HepG2 (cell line): Measurements from ENCODE around the gene BPHL. TPM values are rescaled to one million over a fixed set of nuclear protein-coding genes. Genes with fewer than 3 reads are reported as not detected.

Source experiments
- ATAC-seq: fragments of 200-7000 bp; cut with Tn5 transposase; 3 replicates; pipeline ENCODE4 v1.9.1; 2020; ENCODE audit warnings: mild to moderate bottlenecking, moderate library complexity
- BruUV-seq: library from RNA; stranded (reverse); fragments of 400-500 nt; replicated peaks from 2 replicates; lab custom pipeline; 2021; lab: Mats Ljungman, UMichigan
- CTCF ChIA-PET: fragments of 300-600 bp; formaldehyde crosslinking; extraction: SDS; loops from one replicate; lab custom pipeline; 2021; ENCODE audit warnings: low total read pairs, inconsistent platforms, low intra/inter-chr PET ratio; lab: Yijun Ruan, JAX
- POLR2A ChIA-PET: fragments of 350-600 bp; sonication (Branson Sonifier 250); formaldehyde crosslinking; loops from one replicate; lab custom pipeline; 2020; ENCODE audit warnings: antibody characterized with exemption, inconsistent platforms; lab: Yijun Ruan, JAX
- DNase-seq: peaks from one replicate; pipeline ENCODE4 v3.0.0-alpha.2; 2015; ENCODE audit warnings: low spot score
- FAIRE-seq: peaks from 3 replicates; lab custom pipeline; 2011; peaks lifted over from hg19 to GRCh38; lab: Jason Lieb, UNC
- H2AFZ ChIP-seq: one replicate; pipeline ENCODE4 v1.6.1; 2011; ENCODE audit warnings: low read length, inconsistent platforms
- H3K27ac ChIP-seq: fragments of 300-600 bp; 3 replicates; pipeline ENCODE4 v1.8.0; 2011; ENCODE audit warnings: mixed run types, mild to moderate bottlenecking, mixed read lengths, low read length, inconsistent platforms; ENCODE audit not compliant: insufficient read depth; ENCODE audit errors: extremely low read length
- H3K27me3 ChIP-seq, 2 experiments: fragments of 200-600 bp in 1 of 2; 2 replicates in 1 of 2; 3 replicates in 1 of 2; pipeline versions ENCODE4 v1.6.0 to v1.8.0; 2011; ENCODE audit warnings: low read length in 2 of 2, mild to moderate bottlenecking in 2 of 2, moderate library complexity in 2 of 2, inconsistent platforms in 1 of 2; ENCODE audit not compliant: insufficient read depth in 2 of 2, control insufficient read depth in 1 of 2
- H3K36me3 ChIP-seq, 2 experiments: fragments of 200-600 bp in 1 of 2; replicated peaks in 1 of 2; 2 replicates in 1 of 2; 3 replicates in 1 of 2; pipeline versions ENCODE4 v1.5.1 to v1.8.0; 2011; ENCODE audit warnings: low read length in 2 of 2, inconsistent platforms in 1 of 2; ENCODE audit not compliant: insufficient read depth in 2 of 2, control insufficient read depth in 1 of 2
- H3K4me1 ChIP-seq: 2 replicates; pipeline ENCODE4 v1.5.1; 2012; ENCODE audit warnings: low read length, inconsistent platforms; ENCODE audit not compliant: insufficient read depth
- H3K4me2 ChIP-seq: 2 replicates; pipeline ENCODE4 v1.6.0; 2011; ENCODE audit warnings: low read depth, low read length, inconsistent platforms
- H3K4me3 ChIP-seq, 3 experiments: fragments of 200-600 bp in 1 of 3; sonication (generic), shearing (Covaris generic) in 1 of 3; replicated peaks in 1 of 3; 2 replicates each; pipeline ENCODE4 v1.5.1; 2011 to 2016; ENCODE audit warnings: low read length in 3 of 3, inconsistent platforms in 2 of 3, low read depth in 2 of 3, mild to moderate bottlenecking in 2 of 3, control low read depth in 1 of 3, mixed read lengths in 1 of 3; ENCODE audit not compliant: insufficient read depth in 1 of 3
- H3K79me2 ChIP-seq: one replicate; pipeline ENCODE4 v1.6.1; 2011; ENCODE audit warnings: low read length, inconsistent platforms; ENCODE audit not compliant: insufficient read depth
- H3K9ac ChIP-seq: 2 replicates; pipeline ENCODE4 v1.6.0; 2011; ENCODE audit warnings: mild to moderate bottlenecking, low read depth, low read length, inconsistent platforms; ENCODE audit not compliant: insufficient read depth
- H3K9me3 ChIP-seq: 2 replicates; pipeline ENCODE4 v1.5.1; 2012; ENCODE audit warnings: mild to moderate bottlenecking, low read length
- H4K20me1 ChIP-seq: 2 replicates; pipeline ENCODE4 v1.6.0; 2011; ENCODE audit warnings: inconsistent platforms, mild to moderate bottlenecking, low read length, moderate library complexity; ENCODE audit not compliant: insufficient read depth
- AKAP8 ChIP-seq: sonication (generic); formaldehyde crosslinking; IDR thresholded peaks from 2 replicates; pipeline ENCODE4 v1.5.1; 2020; ENCODE audit warnings: mild to moderate bottlenecking, missing genetic modification reagents
- BRD4 ChIP-seq: sonication (generic); formaldehyde crosslinking; IDR thresholded peaks from 2 replicates; pipeline ENCODE4 v1.4.0; 2020; ENCODE audit warnings: missing genetic modification reagents
- GATAD2A ChIP-seq: IDR thresholded peaks from 2 replicates; pipeline ENCODE4 v1.6.1; 2016
- ISX ChIP-seq: sonication (generic); formaldehyde crosslinking; conservative IDR thresholded peaks from 2 replicates; pipeline ENCODE4 v1.5.0; 2020; ENCODE audit warnings: missing genetic modification reagents
- LRRFIP1 ChIP-seq: sonication (generic); formaldehyde crosslinking; conservative IDR thresholded peaks from 2 replicates; pipeline ENCODE4 v1.4.0; 2020; ENCODE audit warnings: missing genetic modification reagents
- MAFK ChIP-seq, 2 experiments: IDR thresholded peaks in 1 of 2; conservative IDR thresholded peaks in 1 of 2; 2 replicates each; pipeline ENCODE4 v1.6.1; 2011; ENCODE audit warnings: improper control_type of control experiment in 2 of 2, low read length in 2 of 2
- MED1 ChIP-seq: sonication (generic); formaldehyde crosslinking; IDR thresholded peaks from 2 replicates; pipeline ENCODE4 v1.4.0; 2020; ENCODE audit warnings: missing genetic modification reagents
- MXD1 ChIP-seq: sonication (generic); formaldehyde crosslinking; IDR thresholded peaks from 2 replicates; pipeline ENCODE4 v1.4.0; 2020; ENCODE audit warnings: mild to moderate bottlenecking, missing genetic modification reagents
- RBM39 ChIP-seq: fragments of 200-400 bp; formaldehyde crosslinking; IDR thresholded peaks from one replicate; pipeline ENCODE4 v1.6.1; 2018; ENCODE audit warnings: antibody characterized with exemption, mild to moderate bottlenecking, low read depth, low read length; ENCODE audit not compliant: poor library complexity, severe bottlenecking
- SMC3 ChIP-seq: IDR thresholded peaks from 2 replicates; pipeline ENCODE4 v1.6.1; 2011; ENCODE audit warnings: low read length, improper control_type of control experiment
- SRSF9 ChIP-seq: fragments of 200-400 bp; formaldehyde crosslinking; IDR thresholded peaks from 2 replicates; pipeline ENCODE4 v1.6.1; 2018; ENCODE audit warnings: borderline replicate concordance, mild to moderate bottlenecking, low read depth, low read length; ENCODE audit not compliant: insufficient read depth, poor library complexity, severe bottlenecking
- ZNF3 ChIP-seq: IDR thresholded peaks from 2 replicates; pipeline ENCODE4 v1.7.0; 2017; ENCODE audit warnings: inconsistent platforms
- ZNF749 ChIP-seq: sonication (generic); formaldehyde crosslinking; IDR thresholded peaks from 2 replicates; pipeline ENCODE4 v1.8.0; 2022; ENCODE audit warnings: mild to moderate bottlenecking, missing genetic modification reagents, moderate library complexity, borderline replicate concordance
- WGBS: methylation state at CpG from one replicate; pipeline ENCODE4 v1.1.6; 2017; ENCODE audit warnings: low lambda C conversion rate; 5-methylcytosine and 5-hydroxymethylcytosine counted together
- in situ Hi-C: cut with HindIII; loops from 2 replicates; pipeline ENCODE4 v1.10.0; 2017; ENCODE audit warnings: low pct_unique_long_range_greater_than_20kb; ENCODE audit not compliant: extremely low pct_ligation_motif_present
- intact Hi-C: fragments of 100-400 bp; cut with micrococcal nuclease; formaldehyde crosslinking; loops from one replicate; pipeline ENCODE4 v1.10.0; 2022; ENCODE audit not compliant: unreplicated experiment
- polyA plus RNA-seq, 8 experiments: library from polyadenylated mRNA; depleted of rRNA in 3 of 8; stranded (reverse) in 7 of 8; unstranded in 1 of 8; fragments of >200 nt; fragmentation: Illumina TruSeq in 4 of 8; extraction: Trizol in 4 of 8; gene quantifications; 2 replicates each; pipeline versions ENCODE4 v1.2.1 to v1.2.3, GENCODE V29; 2011 to 2016; ENCODE audit warnings: low read depth in 4 of 8, missing spikeins in 1 of 8, mixed read lengths in 1 of 8; ENCODE audit not compliant: insufficient read depth in 1 of 8
- total RNA-seq, 5 experiments: library from RNA; depleted of rRNA; stranded (reverse); fragments of >200 nt; fragmentation: Illumina TruSeq; extraction: Trizol; gene quantifications; 2 replicates each; pipeline ENCODE4 v1.2.3, GENCODE V29; 2016; ENCODE audit warnings: low read depth in 1 of 5

BPHL gene
- total and polyA plus RNA-seq, 2 of the 13 experiments (the other 11 are each of a cell fraction or from before 2014, with no cell fraction given): 37.8 to 39.5 TPM

DNA sequence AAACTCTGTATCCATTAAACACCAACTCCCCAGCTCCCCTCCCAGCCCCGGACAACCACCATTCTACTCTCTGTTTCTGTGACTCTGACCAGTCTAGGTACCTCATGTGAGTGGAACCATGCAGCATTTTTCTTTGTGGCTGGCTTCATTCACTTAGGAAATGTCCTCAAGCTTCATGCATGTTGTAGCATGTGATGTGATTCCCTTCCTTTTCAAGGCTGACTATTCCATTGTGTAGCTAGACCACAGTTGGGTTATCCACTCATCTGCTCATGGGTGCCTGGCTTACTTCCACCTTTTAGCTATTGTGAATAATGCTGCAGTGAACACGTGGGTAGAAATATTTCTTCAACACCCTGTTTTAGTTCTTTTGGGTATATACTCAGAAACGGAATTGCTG, 8.8 kb upstream of the BPHL start (continued):
- TF ChIP-seq ISX (CRISPR knock-in tag) (no peak), SMC3 (no peak)

DNA sequence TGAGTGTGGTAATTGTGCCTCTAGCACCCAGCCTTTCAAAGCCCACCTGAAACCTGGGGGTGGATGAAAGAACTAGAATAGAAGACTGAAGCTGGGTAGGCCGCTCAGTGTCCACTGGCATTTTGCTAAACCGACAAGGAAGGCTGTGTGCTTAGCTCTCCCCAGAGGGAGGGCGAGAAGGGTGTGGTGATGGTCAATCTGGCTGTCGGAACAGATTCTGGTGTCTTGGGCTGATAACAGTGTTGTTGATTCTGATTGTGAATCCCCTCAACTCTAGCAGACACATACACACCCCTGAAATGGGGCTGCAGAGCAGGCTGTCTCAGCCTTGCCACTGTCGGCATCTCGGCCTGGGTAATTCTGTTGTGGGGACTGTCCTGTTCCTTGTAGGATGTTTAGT, 4.1 kb upstream of the BPHL start:
- Histone ChIP-seq H3K4me1 (peaks cover 32% of the 10 kb centered on the region), H3K27me3 (no peaks in the 10 kb centered on the region; a peak in 1 of 5 replicates), H3K4me3 (no peak overlapping the region), H3K9me3 (no peaks in the 10 kb centered on the region), H4K20me1 (no peaks in the 10 kb centered on the region), H3K9ac (no peak overlapping the region), H3K79me2 (peaks cover 6% of the 10 kb centered on the region), H2AFZ (no peak overlapping the region), H3K36me3 (peaks cover 9 to 34% of the 10 kb centered on the region in 2 experiments), H3K27ac (no peak overlapping the region), H3K4me2 (no peak overlapping the region)
- BruUV-seq: no TSS peak
- FAIRE-seq: no peak
- ATAC-seq: no peak
- TF ChIP-seq ZNF749 (CRISPR knock-in tag): no peak
- no peak for TF ChIP-seq MXD1 (CRISPR knock-in tag)
- no peak for TF ChIP-seq ZNF3 (CRISPR knock-in tag)
- no peak for TF ChIP-seq SRSF9
- TF ChIP-seq BRD4: no peak
- TF ChIP-seq MAFK (conservative IDR thresholded peaks at IDR 0.05 in 1 of 2, IDR thresholded peaks at IDR 0.05 in 1 of 2; ENCODE audit: low read length in 2 of 2): no peak
- TF ChIP-seq LRRFIP1 (CRISPR knock-in tag): no peak
- no peak for TF ChIP-seq MED1
- TF ChIP-seq AKAP8 (CRISPR knock-in tag): no peak
- no peak for TF ChIP-seq GATAD2A (CRISPR knock-in tag)
- TF ChIP-seq RBM39: no peak
- in situ Hi-C loops: no loop called here
- POLR2A ChIA-PET: no interaction called here
- intact Hi-C loops: loop anchor here (10.0 kb wide), 1 partner anchor 50 kb away; the partner anchor contains the start of gene RIPK1
- DNase-seq: no peak
- 96% methylated on average over 6 of the region's 6 CpGs for whole genome bisulfite sequencing
- CTCF ChIA-PET: no interaction called here
